HG02884 (cell line): ENCODE results near the gene CPNE2.
"Not testable (repeated sequence)": the region's sequence is repeated elsewhere in the genome, so short reads cannot be mapped to it uniquely, and the experiment has no call there.

ENCODE experiments used
- ATAC-seq: cut with Tn5 transposase; IDR thresholded peaks from one replicate; pipeline ENCODE4 v1.9.1; 2021; ENCODE audit warnings: mild to moderate bottlenecking, moderate library complexity; ENCODE audit not compliant: unreplicated experiment

Gene CPNE2

DNA sequence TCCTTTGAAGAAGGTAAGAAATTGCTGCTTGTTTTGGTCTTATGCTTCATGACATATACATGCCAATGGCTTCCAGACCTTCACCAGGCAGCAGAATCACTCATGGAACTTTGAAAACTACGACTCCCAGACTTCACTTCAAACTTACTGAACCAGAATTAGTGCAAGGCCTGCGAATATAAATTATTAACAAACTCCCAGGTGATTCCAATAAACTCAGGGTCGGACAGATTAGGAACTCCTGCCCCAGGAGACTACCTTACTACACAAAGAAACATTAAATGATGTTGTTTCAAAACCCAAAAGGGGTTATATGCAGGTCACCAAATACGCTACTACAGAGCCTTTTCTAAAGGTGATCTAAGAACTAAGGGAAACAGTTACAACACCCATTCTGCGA, 73.1 kb downstream of the CPNE2 start:
- ATAC-seq, result no peak

DNA sequence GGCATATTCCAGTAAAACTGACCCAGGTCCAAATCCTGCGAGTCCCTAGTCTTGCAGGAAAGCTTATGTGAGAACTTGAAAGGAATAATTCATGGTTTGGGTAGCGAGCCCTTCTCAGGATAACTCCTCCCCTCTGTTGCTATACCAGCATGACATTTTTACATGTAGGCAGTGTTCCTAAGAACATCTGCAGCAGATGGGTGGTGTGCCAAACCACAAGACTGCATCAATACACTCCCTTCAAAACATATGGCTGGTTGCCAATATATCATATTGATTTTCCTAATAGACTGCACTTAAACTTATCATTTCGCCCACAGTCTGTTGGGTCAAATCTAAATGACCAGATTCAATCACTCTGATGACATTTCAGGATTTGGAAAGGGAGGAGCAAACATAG, 73.6 kb downstream of the CPNE2 start:
- no peak for ATAC-seq

DNA sequence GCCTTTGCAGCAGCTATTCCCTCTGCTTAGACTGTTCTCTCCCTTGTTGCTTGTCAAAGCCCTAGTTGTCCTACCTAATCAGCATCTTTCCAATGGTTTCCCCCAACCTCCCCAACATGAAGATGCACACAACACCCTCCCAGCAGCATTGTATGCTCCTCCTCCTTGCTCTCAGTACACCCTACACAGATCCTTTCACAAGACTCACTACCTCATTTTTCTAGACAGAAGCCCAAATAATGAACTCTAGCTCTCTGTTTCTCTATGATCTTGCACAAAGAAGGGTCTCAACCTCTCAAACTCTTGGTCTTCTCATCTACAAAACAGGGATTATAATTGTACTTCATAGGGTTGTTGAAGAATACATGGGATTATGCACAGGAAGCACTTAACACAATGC, 74.1 kb downstream of the CPNE2 start:
- ATAC-seq, result no peak

DNA sequence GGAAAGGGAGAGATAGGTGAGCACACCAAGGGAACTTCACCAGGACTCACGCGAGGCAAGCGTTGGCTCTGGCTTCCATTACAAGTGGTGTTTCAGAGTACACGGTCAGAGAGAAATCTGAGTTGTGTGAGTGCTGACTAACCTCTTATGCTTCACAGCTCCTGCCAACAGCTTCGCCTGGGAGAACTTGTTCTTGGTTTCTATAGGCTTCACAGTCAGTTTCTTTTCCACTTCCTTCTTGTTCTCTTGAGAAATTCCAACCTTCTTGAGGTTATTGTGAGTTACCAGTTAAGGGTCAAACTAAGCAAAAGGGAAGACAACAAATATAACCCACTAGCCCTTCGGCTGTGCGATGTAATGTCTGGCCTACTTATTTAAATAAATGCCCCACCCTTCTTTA, 74.6 kb downstream of the CPNE2 start:
- ATAC-seq, result no peak

DNA sequence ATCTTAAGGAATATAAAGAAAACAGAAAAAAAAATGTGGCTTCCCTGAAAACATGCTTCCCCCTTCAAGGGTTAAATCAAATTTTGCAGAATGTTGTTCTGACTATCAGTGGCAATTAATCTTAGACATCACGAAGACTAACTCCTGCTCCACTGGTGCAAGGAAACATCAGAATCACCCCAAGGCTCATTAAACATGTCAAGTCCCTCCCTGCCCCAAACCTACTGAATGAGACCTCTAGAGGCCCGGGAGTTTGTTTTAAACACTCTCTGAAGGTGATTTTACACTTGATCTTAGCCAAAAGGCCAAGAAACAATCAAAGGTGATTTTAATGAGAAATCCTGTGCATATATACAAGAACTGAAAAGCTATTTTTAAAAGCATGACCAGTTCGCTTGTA, 75.2 kb downstream of the CPNE2 start:
- no peak for ATAC-seq

DNA sequence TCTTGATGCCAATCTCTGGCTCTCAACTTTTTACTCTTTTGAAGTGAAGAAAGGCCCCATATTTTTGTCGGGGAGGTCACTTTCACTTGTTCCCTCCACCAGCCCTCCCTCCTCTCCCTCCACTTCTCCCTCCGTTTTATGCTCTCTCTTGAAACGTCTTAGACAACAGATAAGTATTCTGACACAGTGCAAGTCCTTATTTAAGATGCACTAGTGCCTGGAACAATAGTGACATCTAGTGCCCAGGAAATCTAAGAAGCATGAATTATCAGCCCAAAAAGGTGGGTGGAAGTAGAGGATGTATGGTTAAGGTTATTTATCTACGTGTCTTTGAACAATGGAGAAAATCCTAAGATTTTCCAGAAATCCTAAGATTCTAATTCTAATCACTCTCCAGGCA, 75.6 kb downstream of the CPNE2 start:
- no peak for ATAC-seq

DNA sequence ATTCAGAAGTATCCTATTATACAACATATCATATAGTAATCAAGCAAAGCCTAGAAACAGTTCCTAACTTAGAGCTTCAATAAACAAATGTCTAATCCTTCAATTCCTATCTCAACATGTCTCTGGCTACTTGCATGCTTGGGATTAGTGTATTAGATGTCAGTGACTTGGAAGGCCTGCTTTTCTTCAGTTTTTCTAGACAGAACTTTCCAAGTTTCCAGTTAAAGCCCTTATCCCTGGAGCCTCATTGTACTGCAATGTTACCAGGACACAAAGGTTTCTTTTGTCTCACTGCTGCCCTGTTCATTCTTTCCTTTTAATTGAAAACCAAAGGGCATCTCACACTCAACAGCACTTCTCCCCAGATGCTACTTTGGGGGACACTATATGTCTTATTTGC, 76.9 kb downstream of the CPNE2 start:
- no peak for ATAC-seq

DNA sequence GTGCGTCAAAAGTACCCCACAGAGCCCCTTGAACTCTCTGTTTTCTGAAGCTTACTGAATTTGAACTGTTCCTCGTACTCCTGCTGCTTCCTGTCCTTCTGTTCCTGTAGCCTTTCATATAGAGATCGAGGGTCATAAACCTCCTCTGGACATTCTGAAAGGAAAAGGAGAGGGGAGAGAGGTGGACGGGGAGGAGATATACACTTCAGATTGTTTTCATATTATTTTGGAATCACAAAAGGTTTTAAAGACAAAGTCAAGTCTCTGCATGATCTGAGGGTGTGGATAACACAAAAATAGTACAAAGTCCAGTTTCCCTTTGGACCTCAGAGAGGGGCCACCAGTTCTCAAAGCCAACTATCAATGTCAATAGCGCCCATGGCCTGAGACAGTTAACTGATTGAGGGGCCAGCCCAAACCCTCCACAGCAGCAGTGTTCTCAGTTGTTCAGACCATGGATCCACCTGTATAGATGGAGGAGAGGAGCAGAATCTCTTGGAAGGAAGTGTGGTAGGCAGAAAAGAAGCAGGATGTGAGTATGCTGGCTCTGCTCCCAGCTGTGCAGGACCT, 80.4 kb downstream of the CPNE2 start:
- no peak for ATAC-seq

DNA sequence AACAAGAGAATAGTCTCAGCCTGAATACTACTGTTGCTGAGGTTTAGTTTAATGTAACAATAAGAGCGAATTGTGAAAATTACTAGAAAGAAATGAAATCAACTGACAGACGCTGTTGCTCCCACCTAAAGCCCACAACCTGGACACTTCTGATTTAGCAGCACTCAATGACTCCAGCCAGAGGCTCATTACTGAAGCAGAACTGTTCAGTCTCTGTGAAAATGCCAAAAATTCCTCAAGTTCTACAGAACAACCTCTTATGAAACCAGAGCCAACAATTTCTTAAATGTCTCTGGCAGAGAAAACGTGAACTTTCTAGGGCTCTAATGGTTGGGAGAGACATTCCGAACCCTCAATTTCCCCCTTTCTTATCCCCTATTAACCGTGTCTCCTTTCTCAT, 83.5 kb downstream of the CPNE2 start:
- ATAC-seq, result no peak

DNA sequence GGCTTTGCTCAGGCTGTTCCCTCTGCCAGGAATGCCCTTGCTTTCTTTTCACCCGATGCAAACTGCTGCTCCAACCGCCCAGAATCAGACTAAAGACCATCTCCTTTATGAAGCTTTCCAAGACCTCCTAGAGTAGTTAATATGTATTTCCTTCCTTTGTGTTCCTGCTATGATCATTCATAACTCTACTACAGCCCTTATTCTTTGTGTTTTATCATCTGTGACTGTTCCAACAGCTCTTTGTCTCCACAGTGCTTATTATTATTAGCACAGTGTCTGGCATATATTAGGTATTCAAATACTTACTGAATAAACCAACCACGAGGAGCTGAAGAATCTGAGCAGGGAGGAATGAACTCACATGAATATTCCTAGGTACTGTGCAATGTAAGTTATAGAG, 85.8 kb downstream of the CPNE2 start:
- ATAC-seq, result no peak

DNA sequence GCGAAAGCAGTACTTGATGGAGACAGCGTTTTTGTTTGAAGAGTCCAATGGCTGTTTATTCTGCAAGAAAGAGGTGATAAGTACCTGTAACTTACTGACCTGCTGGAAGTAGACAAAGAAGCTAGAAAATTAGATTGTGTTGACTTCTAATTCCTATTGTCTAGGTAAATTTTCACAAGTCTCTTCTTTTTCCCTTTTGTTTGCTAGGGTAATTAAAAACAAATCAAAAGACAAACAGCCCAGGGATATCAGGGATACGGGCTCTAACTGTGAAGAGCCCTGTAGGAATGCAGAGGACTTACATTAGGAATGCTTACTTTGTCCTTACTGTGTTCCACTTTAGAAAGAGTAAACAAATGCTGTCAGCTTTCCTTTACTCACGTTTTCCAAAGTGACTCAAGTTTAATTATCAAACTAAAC, 86.4 kb downstream of the CPNE2 start:
- ATAC-seq, result no peak

DNA sequence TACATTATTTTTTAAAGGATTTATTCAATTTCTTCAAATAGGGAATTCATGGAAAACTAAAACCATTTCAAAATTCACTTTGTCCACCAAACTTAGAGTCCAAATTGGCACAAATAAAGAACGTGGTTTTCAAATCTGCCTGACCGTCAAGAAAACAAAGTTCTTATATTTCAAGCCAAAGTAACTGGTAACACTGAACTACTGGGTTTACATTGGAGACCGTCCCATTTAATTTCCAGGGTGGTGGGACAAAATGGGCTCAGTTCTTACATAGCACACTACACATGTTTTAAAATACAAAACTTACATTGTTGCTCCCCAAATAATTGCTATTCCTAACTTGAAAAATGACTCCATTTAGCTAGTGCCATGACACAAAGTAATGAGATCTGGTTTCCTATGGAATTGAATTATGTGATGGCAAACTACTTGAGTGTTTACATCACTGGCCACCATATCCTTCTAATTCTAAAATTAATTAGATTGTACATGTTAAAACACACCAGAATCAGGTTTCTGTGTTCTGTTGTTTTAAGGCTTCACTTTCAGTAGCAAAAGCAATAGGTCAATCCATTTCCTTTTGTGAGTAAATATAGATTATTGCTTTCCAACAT, 86.9 kb downstream of the CPNE2 start:
- no peak for ATAC-seq

DNA sequence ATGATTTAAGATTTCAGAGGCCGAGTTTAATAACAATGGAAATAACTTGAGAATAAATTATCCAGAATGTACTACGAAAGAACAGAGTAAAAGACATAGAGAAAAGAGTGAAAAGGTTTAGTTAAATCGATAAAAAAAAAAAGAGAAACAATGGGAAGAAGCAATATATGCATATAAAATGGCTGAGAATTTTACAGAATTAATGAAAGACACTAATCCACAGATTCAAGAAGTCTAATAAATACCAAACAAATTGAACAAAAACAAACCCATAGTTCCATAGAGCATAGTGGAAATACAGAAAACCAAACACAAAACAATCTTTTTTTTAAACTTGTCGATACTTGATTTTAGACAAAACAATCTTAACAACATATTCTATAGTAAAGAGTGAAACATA, 91.7 kb downstream of the CPNE2 start:
- ATAC-seq, result no peak

DNA sequence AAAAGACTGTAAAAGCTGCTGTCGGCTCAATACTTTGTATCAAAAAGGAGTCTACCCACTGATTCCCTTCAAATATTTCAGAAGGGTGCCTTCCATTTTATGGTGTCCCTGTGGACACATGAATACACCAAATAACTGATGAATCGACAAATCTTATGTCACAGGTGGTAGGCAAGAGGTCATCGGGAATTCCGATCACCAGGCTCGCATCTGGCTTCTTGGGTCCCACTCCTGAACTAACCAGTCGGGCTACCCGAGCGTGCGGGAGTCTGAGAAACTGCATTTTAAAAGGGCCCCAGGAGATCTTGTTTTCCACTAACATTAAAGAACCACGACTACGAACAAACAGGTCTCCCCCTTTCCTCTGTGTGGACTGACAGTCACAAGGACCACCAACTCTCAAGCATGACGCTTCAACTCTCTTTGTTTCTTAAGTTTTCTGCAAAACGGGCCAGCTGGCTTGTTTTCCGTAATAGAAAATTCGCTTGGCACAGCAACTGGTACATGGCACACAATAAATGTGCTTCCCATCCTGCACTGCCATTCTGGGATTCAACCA, 92.6 kb downstream of the CPNE2 start:
- ATAC-seq, result no peak

DNA sequence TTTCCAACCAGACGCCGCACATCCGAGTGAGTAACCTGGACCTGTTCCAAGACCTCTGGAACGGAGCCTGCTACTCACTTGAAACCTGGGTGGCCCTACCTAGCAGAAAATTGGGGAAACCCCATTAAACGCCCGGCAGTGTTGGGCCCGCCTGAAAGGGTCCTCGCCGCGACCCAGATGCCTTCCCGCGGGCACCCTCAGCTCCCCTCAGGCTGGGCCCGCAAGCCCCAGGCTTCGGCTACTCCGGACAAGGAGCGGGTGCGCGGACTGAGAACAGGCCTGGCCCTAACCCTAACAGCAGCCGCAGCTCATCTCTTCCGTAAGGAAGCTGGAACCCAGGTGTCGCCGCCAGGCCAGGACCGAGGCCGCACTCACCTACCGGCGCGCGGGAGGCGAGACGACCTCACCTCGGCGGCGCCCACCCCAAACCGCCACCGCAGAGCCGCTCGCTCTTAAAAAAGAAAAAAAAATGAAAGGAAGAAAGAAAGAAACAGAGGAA, 93.1 kb downstream of the CPNE2 start:
- peak; percentile 25 for ATAC-seq

DNA sequence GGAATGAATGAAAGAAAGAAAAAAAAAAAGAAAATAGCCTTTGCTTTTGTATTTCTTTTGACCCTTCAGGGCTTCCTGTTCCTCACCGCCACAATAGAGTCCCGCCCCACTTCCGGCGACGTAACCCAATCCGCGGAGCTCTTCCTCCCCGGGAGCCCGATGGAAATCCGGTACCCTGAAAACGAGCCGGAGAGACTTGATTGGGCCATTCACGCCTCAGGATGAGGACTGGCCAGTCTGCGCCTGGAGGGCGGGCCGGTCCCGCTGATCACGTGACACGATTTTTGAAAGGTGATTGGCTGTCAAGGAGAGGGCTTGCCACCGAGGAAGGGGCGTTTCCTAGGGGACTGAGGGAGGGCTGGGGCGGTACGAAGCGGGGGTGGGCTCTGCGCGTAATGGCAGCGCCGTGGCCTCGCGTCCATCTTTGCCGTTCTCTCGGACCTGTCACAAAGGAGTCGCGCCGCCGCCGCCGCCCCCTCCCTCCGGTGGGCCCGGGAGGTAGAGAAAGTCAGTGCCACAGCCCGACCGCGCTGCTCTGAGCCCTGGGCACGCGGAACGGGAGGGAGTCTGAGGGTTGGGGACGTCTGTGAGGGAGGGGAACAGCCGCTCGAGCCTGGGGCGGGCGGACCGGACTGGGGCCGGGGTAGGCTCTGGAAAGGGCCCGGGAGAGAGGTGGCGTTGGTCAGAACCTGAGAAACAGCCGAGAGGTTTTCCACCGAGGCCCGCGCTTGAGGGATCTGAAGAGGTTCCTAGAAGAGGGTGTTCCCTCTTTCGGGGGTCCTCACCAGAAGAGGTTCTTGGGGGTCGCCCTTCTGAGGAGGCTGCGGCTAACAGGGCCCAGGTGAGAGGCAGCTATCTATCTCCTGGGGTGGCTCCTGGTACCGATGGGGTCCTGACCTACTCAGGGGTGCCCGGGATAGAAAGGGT, 93.8 kb downstream of the CPNE2 start, which contains the start of the genes PSME3IP1 and RSPRY1:
TSS of gene PSME3IP1 (minus strand) at position 95 of the 927 bp plus-strand sequence. CDS start 12,185 bp downstream, outside the sequence.
TSS of gene RSPRY1 (plus strand) at position 385 of the 927 bp plus-strand sequence. CDS start 18,330 bp downstream, outside the sequence.
- peak; percentile 81 for ATAC-seq

DNA sequence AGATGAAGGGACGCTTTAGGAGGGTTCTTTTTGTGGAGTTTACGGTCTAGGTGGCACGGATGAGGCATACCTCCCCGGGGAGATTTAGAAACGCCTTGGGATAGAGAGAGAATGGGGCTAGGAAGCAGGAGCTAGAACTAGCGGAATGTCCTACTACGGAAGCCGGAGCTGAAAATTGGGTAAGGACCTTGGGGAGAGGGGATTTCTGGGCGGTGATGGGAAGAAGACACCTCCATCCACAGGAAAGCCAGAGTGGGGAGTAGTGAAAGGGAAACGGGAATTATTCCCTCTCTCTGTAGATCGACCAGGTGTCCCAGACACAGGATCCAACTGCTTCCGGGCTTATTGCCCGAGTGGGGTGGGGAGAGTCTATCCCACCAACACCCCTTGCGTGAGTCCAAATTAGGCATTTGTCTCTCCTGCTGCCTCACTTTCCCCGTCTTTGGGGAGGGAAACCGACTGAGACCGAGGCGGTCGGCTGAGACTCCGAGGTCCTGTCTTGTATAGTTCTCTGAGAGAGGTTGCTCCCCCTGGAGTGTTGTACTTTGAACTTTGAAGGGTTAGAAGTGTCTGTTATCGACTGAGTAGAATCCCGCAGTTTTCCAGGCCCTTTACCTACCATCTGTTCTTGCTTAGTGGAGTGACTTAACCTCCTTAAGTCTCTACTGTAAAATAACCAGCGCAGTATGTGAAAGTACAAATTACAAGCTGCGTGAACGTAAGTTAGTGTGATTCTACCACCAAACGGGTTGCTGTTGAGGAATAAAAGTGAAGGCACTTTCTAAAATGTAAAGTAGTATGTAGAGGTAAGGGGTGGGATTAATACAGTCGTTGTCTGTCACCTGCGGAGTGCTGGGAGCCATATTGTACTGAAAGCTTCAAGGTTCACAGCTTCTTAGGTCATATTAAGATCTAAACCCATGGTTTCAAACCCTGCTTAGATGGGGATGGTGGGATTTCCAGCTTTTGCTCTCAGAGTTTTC, 94.8 kb downstream of the CPNE2 start:
- no peak for ATAC-seq

DNA sequence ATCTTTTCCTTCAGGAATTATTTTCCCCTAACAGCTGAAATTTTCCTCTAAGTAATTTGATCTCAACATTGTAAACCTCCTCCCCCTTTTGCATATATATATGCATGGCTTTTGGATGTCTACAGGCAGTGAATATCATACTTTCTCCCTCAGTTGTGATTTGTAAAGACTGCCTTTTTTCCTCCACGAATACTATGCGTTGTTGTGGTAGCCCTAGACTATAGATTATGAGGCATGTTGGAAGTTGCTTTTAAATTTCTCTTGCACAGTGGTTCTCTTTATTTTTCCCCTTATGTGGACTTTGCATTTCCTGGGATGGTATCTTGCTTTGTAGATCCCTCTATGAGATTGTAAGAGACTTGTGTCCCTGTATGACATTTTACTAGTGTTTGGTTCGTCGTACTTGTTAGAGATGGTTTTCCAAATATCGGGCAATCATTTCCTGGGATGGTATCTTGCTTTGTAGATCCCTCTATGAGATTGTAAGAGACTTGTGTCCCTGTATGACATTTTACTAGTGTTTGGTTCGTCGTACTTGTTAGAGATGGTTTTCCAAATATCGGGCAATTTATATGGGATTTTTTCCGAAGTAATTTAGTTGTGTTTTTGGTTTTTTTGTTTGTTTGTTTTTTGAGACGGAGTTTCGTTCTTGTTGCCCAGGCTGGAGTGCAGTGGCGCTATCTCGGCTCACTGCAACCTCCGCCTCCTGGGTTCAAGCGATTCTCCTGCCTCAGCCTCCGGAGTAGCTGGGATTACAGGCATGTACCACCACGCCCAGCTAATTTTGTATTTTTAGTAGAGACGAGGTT, 95.7 kb downstream of the CPNE2 start:
- ATAC-seq, result not testable (repeated sequence)

DNA sequence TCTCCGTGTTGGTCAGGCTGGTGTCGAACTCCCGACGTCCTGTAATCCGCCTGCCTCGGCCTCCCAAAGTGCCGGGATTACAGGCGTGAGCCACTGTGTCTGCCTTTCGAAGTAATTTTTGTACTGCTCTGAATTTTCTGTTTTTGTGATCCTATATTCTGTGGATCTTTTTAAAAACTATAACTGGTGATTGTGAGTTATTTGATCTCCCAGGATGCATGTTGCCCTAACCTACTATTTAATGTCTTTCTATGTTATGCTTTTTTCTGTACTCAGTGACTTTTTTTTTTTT, 96.3 kb downstream of the CPNE2 start:
- no peak for ATAC-seq
